Measurements from ENCODE around the gene ERI2. TPM values are rescaled to one million over a fixed set of nuclear protein-coding genes. Genes with fewer than 3 reads are reported as not detected.

Gene ERI2
- total and polyA plus RNA-seq, 2 of the 4 experiments (the other 2 are of a cell fraction): 7.5 to 10.2 TPM

DNA sequence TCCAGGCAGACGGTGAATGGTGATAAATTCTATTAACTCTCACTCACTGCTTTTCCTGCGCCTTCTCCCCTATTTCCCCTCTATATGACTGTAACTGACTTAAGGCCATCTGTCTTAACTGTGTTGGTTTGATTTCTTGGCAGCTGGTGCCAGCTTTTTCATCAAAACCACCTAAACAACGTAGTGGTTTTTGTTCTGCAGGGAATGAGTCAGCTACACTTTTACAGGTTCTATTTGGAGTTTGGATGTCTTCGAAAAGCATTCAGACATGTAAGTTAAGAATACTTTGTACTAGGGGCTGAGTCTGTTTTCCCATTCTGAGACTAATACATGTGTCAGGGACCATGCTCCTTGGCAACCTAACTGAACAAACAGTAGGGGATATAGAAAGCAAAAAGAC lies 8.5 kb upstream of the ERI2 start:
- no peak overlapping the region for H3K4ac ChIP-seq (ENCODE audit: low read depth, low read length)
- no peak overlapping the region for H2BK20ac ChIP-seq (ENCODE audit: low read depth, low read length)
- DNase-seq: peak; percentile 0
- no peak overlapping the region for H3K27ac ChIP-seq (ENCODE audit: insufficient read depth, low read length)
- peaks cover 5% of the 10 kb centered on the region; the same call in 1 of the 2 replicates for H3K9me1 ChIP-seq (ENCODE audit: insufficient read depth, low read length)
- H3K4me2 ChIP-seq (ENCODE audit: low read depth, low read length): no peak overlapping the region
- no TSS peak for BruUV-seq (replicated peaks)
- 0 out of 4 replicates have a peak, but pooled peaks cover 0 to 10% of the 10 kb centered on the region in 2 experiments for H3K79me1 ChIP-seq (ENCODE audit: low read depth in 1 of 2, low read length in 2 of 2)
- H3K14ac ChIP-seq (replicated peaks; ENCODE audit: low read depth, low read length): no peak overlapping the region
- ATAC-seq (ENCODE audit: low read depth): no peak
- no peak overlapping the region for H2AK5ac ChIP-seq (ENCODE audit: low read depth, low read length)
- no peak overlapping the region for H3K18ac ChIP-seq (ENCODE audit: low read depth, low read length)
- CTCF ChIA-PET: interaction anchor here (0.6 kb wide), 1 partner anchor 1345 kb away, joined by 4 read pairs; no protein-coding TSS in a partner anchor
- in situ Hi-C loops (cut with MboI; ENCODE audit: low sequenced_read_pairs) (no loop called here), intact Hi-C loops (cut with micrococcal nuclease) (no loop called here), dilution Hi-C loops (cut with HindIII; ENCODE audit: low sequenced_read_pairs, unreplicated experiment) (no loop called here)
- H3K27me3 ChIP-seq (ENCODE audit: control insufficient read depth, insufficient read depth, low read length): no peaks in the 10 kb centered on the region
- H4K91ac ChIP-seq (ENCODE audit: insufficient read depth, low read depth, low read length): no peak overlapping the region
- no peak overlapping the region for H3K4me3 ChIP-seq (ENCODE audit: insufficient read depth, low read depth, low read length)
- H4K5ac ChIP-seq (ENCODE audit: low read depth, low read length): no peak overlapping the region
- no peak overlapping the region for H2AK9ac ChIP-seq (replicated peaks; ENCODE audit: low read depth, low read length, poor library complexity)
- no peak overlapping the region for H2AFZ ChIP-seq (replicated peaks; ENCODE audit: low read length, poor library complexity)
- H2BK120ac ChIP-seq (ENCODE audit: low read depth, low read length): no peak overlapping the region
- no peak overlapping the region for H2BK5ac ChIP-seq (ENCODE audit: low read depth, low read length, poor library complexity, severe bottlenecking)
- H3K9me3 ChIP-seq (ENCODE audit: control insufficient read depth, insufficient read depth, low read length): no peaks in the 10 kb centered on the region
- H2BK15ac ChIP-seq (ENCODE audit: low read depth, low read length): no peak overlapping the region
- H4K20me1 ChIP-seq (ENCODE audit: insufficient read depth, low read length): no peaks in the 10 kb centered on the region
- POLR2A ChIA-PET (ENCODE audit: unreplicated experiment): no interaction called here
- H3K36me3 ChIP-seq (ENCODE audit: control insufficient read depth, insufficient read depth, low read length): peaks cover 2% of the 10 kb centered on the region; the same call in 1 of the 2 replicates
- no peak overlapping the region for H3K9ac ChIP-seq (ENCODE audit: low read depth, low read length)
- H3K56ac ChIP-seq (ENCODE audit: extremely low read depth, insufficient read depth, low read length): no peak overlapping the region
- H3K23ac ChIP-seq (ENCODE audit: low read depth, low read length): no peak overlapping the region
- H4K8ac ChIP-seq (ENCODE audit: low read depth in 2 of 2, low read length in 2 of 2): no peak overlapping the region
- WGBS, 2 experiments (ENCODE audit: extremely low coverage in 2 of 2, insufficient read length in 1 of 2): no CpG with 5 or more reads among the region's 4 CpGs
- no peaks in the 10 kb centered on the region for H3K4me1 ChIP-seq (ENCODE audit: control insufficient read depth, insufficient read depth, low read length)
- TF ChIP-seq MAFK (IDR thresholded peaks at IDR 0.05; ENCODE audit: low read depth, low read length): no peak
- no peak for TF ChIP-seq MXI1 (IDR thresholded peaks at IDR 0.05; ENCODE audit: borderline replicate concordance, low read depth, low read length)
- no peak for TF ChIP-seq BHLHE40 (IDR thresholded peaks at IDR 0.05; ENCODE audit: low read depth, low read length)
- no peak for TF ChIP-seq NFE2L2 (IDR thresholded peaks at IDR 0.05; ENCODE audit: low read depth, low read length)
- TF ChIP-seq CEBPB (IDR thresholded peaks at IDR 0.05; ENCODE audit: low read depth, low read length): no peak
- no peak for TF ChIP-seq SMC3 (IDR thresholded peaks at IDR 0.05; ENCODE audit: low read depth, low read length)
- TF ChIP-seq, protein P1, sequence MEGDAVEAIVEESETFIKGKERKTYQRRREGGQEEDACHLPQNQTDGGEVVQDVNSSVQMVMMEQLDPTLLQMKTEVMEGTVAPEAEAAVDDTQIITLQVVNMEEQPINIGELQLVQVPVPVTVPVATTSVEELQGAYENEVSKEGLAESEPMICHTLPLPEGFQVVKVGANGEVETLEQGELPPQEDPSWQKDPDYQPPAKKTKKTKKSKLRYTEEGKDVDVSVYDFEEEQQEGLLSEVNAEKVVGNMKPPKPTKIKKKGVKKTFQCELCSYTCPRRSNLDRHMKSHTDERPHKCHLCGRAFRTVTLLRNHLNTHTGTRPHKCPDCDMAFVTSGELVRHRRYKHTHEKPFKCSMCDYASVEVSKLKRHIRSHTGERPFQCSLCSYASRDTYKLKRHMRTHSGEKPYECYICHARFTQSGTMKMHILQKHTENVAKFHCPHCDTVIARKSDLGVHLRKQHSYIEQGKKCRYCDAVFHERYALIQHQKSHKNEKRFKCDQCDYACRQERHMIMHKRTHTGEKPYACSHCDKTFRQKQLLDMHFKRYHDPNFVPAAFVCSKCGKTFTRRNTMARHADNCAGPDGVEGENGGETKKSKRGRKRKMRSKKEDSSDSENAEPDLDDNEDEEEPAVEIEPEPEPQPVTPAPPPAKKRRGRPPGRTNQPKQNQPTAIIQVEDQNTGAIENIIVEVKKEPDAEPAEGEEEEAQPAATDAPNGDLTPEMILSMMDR (conservative IDR thresholded peaks at IDR 0.05; ENCODE audit: low read depth, low read length): no peak
- no peak for TF ChIP-seq MAZ (IDR thresholded peaks at IDR 0.05; ENCODE audit: borderline replicate concordance, low read depth, low read length)
- no peak for TF ChIP-seq FOS (IDR thresholded peaks at IDR 0.05; ENCODE audit: low read depth, low read length)
- TF ChIP-seq RFX5 (IDR thresholded peaks at IDR 0.05; ENCODE audit: low read depth, low read length): no peak
- TF ChIP-seq POLR2A (IDR thresholded peaks at IDR 0.05; ENCODE audit: low read depth, low read length): no peak
- TF ChIP-seq RCOR1 (IDR thresholded peaks at IDR 0.05; ENCODE audit: insufficient replicate concordance, low read length): no peak
- TF ChIP-seq, protein P2, sequence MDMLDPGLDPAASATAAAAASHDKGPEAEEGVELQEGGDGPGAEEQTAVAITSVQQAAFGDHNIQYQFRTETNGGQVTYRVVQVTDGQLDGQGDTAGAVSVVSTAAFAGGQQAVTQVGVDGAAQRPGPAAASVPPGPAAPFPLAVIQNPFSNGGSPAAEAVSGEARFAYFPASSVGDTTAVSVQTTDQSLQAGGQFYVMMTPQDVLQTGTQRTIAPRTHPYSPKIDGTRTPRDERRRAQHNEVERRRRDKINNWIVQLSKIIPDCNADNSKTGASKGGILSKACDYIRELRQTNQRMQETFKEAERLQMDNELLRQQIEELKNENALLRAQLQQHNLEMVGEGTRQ (IDR thresholded peaks at IDR 0.05; ENCODE audit: low read depth, low read length): no peak
- TF ChIP-seq, protein P3, sequence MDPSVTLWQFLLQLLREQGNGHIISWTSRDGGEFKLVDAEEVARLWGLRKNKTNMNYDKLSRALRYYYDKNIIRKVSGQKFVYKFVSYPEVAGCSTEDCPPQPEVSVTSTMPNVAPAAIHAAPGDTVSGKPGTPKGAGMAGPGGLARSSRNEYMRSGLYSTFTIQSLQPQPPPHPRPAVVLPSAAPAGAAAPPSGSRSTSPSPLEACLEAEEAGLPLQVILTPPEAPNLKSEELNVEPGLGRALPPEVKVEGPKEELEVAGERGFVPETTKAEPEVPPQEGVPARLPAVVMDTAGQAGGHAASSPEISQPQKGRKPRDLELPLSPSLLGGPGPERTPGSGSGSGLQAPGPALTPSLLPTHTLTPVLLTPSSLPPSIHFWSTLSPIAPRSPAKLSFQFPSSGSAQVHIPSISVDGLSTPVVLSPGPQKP (IDR thresholded peaks at IDR 0.05; ENCODE audit: borderline replicate concordance, low read depth, low read length): no peak
- TF ChIP-seq RAD21 (IDR thresholded peaks at IDR 0.05; ENCODE audit: low read length): no peak
- TF ChIP-seq CHD1 (IDR thresholded peaks at IDR 0.05; ENCODE audit: low read depth, low read length): no peak

Data from IMR-90 (cell line).